Measurements from ENCODE around the gene KHK.

KHK gene
- total RNA-seq, result 4.8 to 5.9 reads per million in 2 donors

DNA sequence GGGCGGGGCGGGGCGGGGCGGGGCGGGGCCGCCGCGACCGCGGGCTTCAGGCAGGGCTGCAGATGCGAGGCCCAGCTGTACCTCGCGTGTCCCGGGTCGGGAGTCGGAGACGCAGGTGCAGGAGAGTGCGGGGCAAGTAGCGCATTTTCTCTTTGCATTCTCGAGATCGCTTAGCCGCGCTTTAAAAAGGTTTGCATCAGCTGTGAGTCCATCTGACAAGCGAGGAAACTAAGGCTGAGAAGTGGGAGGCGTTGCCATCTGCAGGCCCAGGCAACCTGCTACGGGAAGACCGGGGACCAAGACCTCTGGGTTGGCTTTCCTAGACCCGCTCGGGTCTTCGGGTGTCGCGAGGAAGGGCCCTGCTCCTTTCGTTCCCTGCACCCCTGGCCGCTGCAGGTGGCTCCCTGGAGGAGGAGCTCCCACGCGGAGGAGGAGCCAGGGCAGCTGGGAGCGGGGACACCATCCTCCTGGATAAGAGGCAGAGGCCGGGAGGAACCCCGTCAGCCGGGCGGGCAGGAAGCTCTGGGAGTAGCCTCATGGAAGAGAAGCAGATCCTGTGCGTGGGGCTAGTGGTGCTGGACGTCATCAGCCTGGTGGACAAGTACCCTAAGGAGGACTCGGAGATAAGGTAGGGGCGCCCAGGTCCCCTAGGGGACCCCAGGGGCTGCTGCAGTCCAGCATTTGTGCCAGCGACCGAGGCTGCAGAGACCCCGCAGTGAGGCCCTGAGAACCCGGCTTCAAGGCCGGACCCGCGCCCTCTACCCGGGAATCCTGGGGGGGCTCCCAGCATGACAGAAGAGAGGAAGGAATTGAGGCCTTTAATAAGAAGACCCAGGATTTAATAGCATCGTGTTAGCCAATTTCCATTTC lies at the start of gene KHK:
KHK (plus strand) TSS at position 49 of the 870 bp plus-strand sequence; CDS start at position 537, 488 bp downstream.
- no peak for DNase-seq

DNA sequence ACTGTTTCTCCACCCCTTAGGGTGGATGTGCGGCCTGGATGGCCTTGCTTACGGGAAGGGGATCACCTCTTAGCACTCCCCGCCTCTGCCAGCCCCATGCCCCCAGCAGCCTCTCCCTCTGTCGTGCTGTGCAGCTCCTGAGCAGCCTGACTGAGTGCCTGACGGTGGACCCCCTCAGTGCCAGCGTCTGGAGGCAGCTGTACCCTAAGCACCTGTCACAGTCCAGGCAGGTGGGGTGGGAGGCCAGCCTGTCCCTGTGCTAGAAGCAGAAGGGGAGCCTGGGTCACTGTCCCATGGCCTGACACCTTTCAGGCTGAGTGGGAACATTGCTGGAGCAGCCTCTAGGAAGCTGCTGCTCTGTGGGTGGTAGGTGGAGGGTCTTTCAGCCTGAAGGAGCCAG lies 48.6 kb upstream of the KHK start:
- DNase-seq, result no peak

DNA sequence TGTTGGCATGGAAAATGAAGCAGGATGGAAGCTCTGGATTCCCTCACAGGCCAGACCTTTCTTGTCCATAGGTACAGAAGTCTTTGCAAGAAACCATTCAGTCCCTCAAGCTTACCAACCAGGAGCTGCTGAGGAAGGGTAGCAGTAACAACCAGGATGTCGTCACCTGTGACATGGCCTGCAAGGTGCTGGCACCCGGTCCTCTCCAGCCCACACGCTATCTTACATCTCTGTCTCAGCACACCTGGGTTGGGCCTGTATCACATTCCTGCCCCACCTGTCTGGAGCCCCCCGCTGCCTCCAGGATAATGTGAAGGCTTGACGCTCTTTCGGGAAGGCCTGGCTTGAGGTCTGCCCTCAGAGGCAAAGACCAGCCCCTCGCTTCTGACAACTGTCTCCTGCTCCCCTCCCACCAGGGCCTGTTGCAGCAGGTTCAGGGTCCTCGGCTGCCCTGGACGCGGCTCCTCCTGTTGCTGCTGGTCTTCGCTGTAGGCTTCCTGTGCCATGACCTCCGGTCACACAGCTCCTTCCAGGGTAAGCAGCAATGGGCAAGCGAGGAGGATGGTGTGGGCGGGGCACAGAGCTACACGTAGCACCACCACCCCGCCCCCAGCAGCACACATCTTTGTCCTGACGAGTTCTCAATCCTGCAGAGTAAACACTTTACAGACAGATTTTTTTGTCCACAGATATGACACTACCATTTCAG lies 47.8 kb upstream of the KHK start:
- DNase-seq, result no peak

DNA sequence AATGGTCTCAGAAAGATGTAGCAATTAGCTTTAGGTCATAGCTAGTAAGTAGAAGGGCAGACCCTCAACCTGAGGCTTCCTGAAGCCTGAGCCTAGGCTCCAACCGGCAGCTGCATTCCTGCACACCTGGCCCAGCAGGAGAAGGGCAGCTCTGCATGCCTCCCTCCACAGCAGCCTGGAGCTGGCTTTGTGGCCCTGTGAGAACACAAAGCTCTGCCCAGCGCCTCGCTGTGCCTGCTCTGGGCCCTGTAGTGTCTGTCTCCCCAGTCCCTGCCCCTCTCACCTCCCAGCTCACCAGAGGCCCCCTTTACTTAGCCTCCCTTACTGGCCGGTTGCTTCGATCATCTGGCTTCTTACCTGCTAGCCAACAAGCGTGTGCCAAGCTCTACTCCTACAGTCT lies 47.1 kb upstream of the KHK start:
- DNase-seq, result no peak

DNA sequence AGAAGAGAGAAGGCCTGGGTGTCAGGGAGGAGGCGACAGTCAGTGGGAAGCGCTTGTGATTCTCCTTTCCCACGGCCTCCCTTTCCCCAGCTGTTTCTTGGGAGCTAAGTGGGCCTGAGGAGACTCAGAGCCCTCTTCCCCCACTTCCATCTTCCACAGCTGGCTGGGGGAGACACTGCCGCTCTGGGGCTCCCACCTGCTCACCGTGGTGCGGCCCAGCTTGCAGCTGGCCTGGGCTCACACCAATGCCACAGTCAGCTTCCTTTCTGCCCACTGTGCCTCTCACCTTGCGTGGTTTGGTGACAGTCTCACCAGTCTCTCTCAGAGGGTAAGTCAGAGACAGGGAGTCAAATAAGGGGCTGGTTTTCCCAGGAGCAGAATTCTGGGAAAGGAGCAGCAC lies 46.7 kb upstream of the KHK start:
- no peak for DNase-seq

DNA sequence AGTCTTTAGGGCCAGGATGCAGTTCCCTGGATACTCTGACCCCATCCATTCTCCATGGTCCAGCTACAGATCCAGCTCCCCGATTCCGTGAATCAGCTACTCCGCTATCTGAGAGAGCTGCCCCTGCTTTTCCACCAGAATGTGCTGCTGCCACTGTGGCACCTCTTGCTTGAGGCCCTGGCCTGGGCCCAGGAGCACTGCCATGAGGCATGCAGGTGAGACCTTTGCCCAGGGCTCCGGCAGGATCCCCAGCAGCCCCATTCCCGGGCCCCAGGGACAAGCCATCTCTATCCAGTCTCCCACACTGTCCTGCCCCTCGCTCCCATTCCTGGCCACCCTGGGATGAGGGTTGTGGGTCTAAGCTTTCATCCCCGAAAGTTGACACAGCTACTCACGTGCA lies 46.3 kb upstream of the KHK start:
- no peak for DNase-seq

DNA sequence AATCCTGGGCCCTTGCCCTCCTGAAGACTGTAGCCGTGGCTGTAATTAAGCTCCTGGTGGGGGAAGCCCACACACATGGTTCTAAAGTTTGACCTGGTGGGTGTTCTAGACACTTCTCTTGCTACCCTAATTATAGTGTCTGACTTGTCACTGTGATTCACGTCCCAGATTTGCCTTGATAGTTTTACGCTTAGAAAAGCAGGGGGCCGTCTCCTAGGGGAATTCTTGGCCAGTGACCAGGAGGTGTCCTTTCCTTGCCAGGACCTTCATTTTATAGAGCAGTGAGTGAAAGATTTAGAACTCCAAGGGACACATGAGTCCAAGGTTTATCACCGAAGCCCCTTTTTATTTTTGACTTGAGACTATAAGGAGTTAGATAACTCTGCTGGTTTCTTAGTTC lies 44.8 kb upstream of the KHK start:
- no peak for DNase-seq

DNA sequence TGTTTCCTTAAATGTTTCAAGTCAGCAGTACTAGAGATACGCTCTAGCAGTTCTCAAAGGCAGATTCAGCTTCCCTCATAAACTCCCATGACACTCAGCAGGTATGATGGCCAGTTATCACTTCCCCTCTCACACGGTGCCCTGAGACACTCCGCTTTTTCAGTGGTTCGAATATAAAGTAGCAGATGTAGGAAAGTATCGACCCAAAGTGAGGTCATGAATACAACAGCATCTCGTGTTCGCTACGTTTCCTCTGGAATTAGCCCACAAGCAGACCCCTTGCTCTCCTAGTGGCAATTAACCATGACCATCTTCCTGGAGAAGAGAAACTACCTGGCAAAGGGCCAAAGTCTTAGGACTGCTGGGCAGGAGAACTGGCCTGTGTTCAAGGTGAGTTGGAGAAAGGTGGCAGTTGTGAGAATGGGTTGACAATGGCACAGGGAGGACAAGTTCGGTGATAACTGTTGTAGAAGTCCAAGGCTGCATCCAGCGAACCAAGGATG lies 44.4 kb upstream of the KHK start:
- DNase-seq, result no peak

DNA sequence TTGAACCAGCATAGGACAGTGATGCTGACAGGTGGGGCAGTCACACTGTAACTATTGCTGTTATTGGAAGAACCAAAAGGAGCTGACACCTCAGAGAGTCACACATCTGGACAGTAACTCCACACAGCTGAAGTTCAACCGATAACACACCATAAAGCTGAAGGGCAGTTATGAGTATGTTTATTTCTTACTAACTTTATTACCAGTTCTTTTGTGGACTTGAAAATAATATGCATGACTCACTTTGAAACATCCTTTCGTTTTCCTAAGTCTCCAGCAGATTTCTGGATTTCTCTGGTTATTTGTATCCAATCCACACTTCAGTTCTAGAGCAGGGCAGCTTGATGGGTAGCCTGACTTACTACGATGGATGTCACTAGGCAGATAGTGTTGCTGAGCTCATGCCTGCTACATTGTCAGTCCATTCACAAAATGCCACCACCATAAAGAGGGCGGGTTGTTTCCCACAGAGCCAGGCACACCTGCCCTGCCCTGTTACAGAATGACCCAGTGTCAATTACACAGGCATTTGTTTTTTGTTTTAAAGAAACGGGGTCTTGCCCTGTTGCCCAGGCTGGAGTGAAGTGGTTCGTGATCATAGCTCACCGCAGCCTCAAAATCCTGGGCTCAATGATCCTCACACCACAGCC lies 43.5 kb upstream of the KHK start:
- DNase-seq, result no peak

DNA sequence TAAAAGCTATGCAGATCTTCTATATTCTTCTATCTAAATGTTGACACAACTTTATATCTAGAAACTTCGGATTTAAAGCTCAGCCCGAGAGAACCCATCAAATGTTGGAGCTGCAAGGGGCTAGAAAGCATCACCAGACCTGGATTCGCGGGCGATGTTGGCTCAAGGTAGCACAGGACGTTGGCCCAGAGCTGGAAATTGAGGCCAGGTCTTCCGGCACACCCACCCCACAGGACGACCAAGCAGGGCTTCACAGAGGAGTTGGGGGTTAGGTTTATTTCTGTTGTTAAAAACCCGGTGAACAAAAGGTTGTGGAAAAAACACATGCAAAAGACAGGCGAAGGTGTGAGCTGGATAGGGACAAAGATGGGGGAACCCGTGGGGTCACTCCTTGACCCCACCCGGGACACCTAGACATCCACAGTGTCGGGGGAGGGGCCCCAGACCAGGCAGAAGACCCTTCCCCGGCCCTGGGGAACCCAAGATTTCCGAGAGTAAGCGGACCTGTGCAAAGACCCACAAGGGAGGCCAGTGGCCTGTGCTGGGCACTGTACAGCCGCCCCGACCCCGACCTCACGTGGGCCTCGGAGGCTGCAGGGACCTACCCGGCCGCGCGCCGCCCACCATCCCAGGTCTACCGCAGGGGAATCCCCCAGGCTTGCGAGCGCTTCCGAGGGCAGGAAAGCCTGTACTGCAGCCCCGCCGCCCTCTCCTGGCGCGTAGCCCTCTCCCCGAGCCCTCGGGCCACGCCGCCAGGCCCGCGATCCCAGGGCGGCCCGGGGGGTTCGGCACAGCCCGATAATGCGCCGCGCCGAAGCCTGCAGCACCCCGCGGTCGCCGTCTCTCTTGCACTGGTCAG lies 36.9 kb upstream of the KHK start:
- DNase-seq, result peak; percentile 53

DNA sequence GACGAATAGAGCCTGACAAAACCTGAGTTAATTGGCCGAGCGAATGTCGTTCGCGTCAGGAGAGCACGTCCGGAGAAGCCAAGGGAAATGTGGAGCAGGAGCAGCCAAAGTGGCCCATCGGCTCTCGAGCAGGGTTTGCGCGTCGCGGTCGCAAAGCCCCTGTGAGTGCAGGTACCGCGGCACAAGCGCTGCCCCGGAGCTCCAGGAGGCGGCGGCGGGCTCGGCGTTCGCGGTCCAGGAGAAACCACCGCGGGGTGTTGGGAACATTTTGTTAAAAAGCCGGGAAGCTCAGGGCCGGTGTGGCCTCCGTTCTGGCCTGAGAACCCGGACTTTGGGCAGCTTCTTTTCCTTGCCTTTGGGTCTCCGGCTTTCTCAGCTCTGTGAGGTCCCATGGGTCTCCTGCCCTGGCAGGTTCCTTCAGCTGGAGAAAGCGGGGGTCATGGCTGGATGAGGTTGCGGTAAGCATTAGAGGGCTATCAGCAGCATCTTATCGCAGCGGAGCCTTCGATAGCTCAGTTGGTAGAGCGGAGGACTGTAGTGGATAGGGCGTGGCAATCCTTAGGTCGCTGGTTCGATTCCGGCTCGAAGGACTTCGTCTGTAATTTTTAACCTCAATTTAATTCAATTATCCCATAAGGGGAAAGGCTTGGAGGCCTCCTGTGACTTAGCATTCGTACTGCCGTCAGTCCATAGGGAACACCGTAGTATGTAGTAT lies 36.1 kb upstream of the KHK start:
- peak; percentile 88 for DNase-seq

DNA sequence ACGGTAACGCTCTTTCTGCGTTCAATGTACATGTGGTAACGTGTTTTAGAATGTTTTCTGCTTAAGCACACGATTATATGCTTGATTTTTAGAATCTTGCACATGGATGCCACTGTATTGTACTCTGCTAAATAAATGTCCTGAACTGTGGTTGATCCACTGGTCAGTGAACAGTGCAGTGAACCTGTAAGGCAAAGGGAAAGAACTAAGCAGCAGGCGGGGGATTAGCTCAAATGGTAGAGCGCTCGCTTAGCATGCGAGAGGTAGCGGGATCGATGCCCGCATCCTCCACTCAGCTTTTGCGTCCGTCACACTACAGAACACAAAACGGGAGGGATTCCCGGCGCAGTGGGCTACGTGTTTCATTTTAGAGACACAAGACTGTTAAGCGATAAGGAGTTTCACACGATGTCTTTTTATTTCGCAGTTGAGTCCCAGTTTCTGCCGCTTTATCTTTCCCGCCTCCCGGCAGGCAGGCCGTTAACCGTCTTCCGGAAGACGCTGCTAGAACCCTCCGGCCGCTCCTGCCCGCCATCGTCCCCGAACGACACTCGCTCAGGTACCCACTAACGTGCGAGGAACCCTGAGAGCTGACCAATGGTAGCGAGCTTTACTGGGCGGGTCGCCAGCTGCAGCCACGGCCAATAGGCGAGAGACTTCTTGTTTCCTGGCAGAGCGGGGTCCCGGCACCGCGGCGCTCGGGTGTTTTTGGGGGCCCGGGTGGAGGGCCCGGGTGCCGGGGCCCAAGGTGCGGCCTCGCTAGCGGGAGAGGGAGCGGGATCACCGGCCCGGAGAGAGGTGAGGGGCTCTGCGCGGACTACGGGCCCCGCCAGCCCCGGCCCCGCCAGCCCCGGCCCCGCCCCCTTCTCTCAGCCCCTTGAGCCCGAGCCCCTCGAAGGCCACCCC lies 35.3 kb upstream of the KHK start, which contains the start of gene AGBL5:
AGBL5 (plus strand) TSS at position 673 of the 906 bp plus-strand sequence. CDS start 1,291 bp downstream, outside the sequence.
- DNase-seq, result peak; percentile 94

DNA sequence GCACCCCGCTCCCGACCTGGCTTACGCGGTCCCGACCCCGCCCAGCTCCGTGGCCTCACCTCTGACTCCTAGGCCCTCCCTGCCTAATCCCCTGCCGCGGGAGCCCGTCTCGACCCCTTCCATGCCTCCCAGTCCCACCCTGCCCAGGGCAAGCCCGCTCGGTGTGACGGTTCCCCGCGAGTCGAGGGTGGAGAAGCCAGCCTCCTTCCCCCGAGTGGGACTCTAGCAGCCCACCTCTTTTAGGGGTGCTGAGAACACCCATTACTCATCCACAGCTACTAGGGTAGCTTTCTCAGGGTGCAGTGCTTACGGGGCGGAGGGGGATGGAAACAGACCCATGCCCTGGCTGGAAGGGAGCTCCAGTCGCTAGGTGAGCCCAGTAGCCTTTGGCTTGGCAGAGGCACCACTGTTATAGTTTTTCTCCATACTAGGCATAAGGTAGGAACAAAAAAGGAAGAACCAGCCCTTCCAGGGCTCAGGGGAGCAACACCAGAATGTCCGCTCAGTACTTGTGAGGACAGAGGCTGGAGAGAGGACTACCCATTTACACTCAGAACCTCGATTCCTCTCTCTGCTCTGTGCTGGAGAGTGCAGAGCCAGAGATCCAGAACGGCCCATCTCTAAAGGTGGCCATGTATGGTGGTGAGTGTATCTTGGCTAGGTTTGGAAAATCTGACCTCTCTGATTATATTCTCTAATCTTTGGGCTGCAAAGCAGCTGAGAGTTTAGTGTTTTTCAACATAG lies 34.5 kb upstream of the KHK start:
- DNase-seq, result no peak

DNA sequence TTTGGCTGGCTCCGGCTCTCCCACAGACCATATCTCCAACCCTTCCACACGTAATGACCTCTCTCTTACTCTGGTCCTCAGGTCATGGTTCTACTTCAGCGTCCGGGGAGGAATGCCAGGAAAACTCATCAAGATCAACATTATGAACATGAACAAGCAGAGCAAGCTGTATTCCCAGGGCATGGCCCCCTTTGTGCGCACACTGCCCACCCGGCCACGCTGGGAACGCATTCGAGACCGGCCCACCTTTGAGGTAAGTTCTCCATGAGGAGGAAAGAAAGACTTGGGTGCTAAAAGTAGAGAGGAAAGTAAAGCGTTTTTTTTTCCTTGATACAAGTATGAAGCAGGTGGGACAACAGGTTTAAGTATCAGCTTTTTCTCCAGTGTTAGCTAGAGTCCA lies 33.3 kb upstream of the KHK start:
- no peak for DNase-seq

DNA sequence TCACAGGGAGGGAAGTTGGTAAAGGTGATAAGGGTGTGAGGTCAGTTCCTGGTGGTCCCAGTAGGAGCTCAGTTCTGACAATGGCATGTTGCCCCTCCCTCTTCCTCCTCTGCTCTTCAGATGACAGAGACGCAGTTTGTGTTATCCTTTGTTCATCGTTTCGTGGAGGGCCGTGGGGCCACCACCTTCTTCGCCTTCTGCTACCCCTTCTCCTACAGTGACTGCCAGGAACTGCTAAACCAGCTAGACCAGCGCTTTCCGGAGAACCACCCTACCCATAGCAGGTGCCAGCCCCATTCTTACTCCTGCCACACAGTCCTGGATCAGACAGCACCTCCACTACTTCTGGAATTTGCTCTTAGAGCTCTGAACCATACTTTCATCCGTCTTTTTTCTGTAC lies 32.8 kb upstream of the KHK start:
- no peak for DNase-seq

DNA sequence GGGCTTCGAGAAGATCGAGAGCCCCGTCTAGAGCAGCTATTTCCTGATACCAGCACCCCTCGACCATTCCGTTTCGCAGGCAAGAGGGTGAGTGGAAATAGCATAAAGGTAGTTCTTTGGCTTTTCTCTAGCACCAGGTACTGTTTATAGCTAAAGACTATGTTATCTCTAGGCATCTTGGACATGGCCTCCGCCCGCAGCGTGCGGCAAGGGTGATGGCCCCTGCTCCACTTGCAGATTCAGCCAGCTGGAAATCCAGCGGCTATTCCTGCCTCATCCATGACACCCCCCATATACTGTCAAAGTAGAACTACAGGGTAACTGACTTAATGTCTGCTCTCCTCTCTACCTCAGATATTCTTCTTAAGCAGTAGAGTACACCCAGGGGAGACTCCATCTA lies 31.9 kb upstream of the KHK start:
- DNase-seq, result no peak

DNA sequence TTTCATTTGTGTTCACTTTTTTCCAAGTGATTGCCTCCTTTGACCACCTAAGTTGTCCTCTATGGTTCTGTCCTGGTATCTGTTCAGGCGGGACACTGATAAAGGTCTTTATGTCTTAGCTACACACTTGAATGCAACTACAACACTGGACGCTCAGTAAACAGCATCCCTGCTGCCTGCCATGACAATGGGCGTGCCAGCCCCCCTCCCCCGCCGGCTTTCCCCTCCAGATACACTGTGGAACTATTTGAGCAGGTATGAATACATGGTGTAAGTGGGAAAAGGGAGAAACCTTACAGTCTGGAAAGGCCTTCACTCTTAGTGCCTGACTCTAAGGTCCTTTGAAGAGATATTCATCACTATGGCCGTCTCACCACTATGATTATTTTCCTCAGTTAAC lies 29.4 kb upstream of the KHK start:
- no peak for DNase-seq

DNA sequence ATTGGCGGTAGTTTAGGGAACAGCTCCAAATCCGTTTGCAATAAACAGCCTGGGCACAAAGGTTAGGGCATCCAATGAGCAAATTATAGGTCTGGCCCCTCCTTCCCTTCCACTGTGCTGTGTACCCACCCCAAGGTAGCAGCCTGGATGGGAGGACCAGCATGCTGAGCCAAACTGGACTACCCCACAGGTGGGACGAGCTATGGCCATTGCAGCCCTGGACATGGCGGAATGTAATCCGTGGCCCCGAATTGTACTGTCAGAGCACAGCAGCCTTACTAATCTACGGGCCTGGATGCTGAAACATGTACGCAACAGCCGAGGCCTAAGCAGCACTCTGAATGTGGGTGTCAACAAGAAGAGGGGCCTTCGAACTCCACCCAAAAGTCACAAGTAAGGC lies 28.4 kb upstream of the KHK start:
- no peak for DNase-seq

DNA sequence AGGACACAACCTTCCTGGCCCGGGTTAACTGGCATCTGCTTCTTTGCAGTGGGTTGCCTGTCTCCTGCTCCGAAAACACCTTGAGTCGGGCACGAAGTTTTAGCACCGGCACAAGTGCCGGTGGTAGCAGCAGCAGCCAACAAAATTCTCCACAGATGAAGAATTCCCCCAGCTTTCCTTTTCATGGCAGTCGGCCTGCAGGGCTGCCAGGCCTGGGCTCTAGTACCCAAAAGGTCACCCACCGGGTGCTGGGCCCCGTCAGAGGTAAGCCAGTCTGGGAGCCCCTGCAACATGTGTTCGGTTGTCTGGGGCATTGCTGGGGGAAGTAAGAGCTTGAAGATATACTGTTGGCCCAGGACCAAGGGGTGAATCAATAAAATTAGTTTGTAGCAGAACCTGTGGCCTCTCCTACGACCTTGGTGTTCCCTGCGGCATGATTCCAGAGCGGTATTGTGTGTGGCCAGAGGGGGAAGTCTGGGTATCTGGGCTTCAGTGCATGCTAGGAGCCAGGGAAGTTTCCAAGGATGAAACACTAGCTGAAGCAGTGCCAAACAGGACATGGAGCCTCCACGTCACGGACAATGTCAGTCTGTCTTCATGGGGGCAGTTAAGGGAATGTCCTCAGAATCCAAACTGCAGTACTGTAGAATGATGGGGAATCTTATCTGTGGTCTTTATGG lies 27.3 kb upstream of the KHK start:
- no peak for DNase-seq
